Measurements from ENCODE around the gene SPDYE2B. TPM values are rescaled to one million over a fixed set of nuclear protein-coding genes. Genes with fewer than 3 reads are reported as not detected.
A peak's percentile ranks its signal among the peaks of the same experiment; 100 is the strongest.
"Not testable (repeated sequence)": the region's sequence is repeated elsewhere in the genome, so short reads cannot be mapped to it uniquely, and the experiment has no call there.

Gene SPDYE2B
- total and polyA plus RNA-seq, 2 donors (not counting 3 experiments of a cell fraction or from before 2014, with no cell fraction given) = not detected

DNA sequence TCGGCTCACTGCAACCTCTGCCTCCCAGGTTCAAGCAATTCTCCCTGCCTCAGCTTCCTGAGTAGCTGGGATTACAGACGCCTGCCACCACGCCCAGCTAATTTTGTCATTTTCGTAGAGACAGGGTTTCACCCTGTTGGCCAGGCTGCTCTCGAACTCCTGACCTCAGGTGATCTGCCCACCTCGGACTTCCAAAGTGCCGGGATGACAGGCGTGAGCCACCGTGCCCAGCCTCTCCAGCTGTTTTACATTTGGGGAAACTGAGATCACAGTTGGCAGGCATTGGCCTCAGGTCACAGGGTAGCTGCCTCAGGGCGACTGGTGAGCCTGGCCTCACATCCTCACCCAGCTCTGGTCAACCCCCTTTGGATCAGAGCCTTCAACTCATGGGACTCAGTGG is 40.4 kb upstream of the SPDYE2B start:
- DNase-seq (ENCODE audit: low read depth, low spot score); H3K27me3 ChIP-seq (ENCODE audit: control insufficient read depth in 2 of 2, insufficient read depth in 2 of 2, low read length in 2 of 2); FAIRE-seq; H3K79me2 ChIP-seq (ENCODE audit: control insufficient read depth, insufficient read depth, low read length); H3K36me3 ChIP-seq (ENCODE audit: control insufficient read depth in 2 of 2, extremely low read depth in 1 of 2, insufficient read depth in 2 of 2, low read length in 2 of 2); BruUV-seq (replicated peaks); intact Hi-C loops (cut with micrococcal nuclease); dilution Hi-C loops (cut with MboI; ENCODE audit: extremely low pct_ligation_motif_present, low sequenced_read_pairs); H3K27ac ChIP-seq (ENCODE audit: insufficient read depth, low read depth, low read length); H3K4me3 ChIP-seq (replicated peaks in 1 of 3; ENCODE audit: insufficient read depth in 1 of 3, low read depth in 1 of 3, low read length in 3 of 3); H2AFZ ChIP-seq (ENCODE audit: low read depth, low read length); H3K9me1 ChIP-seq (replicated peaks; ENCODE audit: control insufficient read depth, extremely low read depth, insufficient read depth, low read length); H3K9ac ChIP-seq (replicated peaks; ENCODE audit: extremely low read depth, insufficient read depth, low read length); CTCF ChIA-PET; H3K4me2 ChIP-seq (ENCODE audit: insufficient read depth, low read length); H4K20me1 ChIP-seq (replicated peaks; ENCODE audit: control insufficient read depth, extremely low read depth, insufficient read depth, low read length); H3K9me3 ChIP-seq (replicated peaks; ENCODE audit: control insufficient read depth, insufficient read depth, low read length); POLR2A ChIA-PET; H3K4me1 ChIP-seq (ENCODE audit: control insufficient read depth, extremely low read depth, insufficient read depth, low read length): not testable (repeated sequence)

- H3K4me1 ChIP-seq (ENCODE audit: control insufficient read depth, extremely low read depth, insufficient read depth, low read length); BruUV-seq (replicated peaks); H2AFZ ChIP-seq (ENCODE audit: low read depth, low read length); H3K27ac ChIP-seq (ENCODE audit: insufficient read depth, low read depth, low read length); POLR2A ChIA-PET; H3K9me1 ChIP-seq (replicated peaks; ENCODE audit: control insufficient read depth, extremely low read depth, insufficient read depth, low read length); H3K36me3 ChIP-seq (ENCODE audit: control insufficient read depth in 2 of 2, extremely low read depth in 1 of 2, insufficient read depth in 2 of 2, low read length in 2 of 2); CTCF ChIA-PET; H3K4me2 ChIP-seq (ENCODE audit: insufficient read depth, low read length); intact Hi-C loops (cut with micrococcal nuclease); H4K20me1 ChIP-seq (replicated peaks; ENCODE audit: control insufficient read depth, extremely low read depth, insufficient read depth, low read length); FAIRE-seq; H3K9me3 ChIP-seq (replicated peaks; ENCODE audit: control insufficient read depth, insufficient read depth, low read length); dilution Hi-C loops (cut with MboI; ENCODE audit: extremely low pct_ligation_motif_present, low sequenced_read_pairs); DNase-seq (ENCODE audit: low read depth, low spot score); H3K79me2 ChIP-seq (ENCODE audit: control insufficient read depth, insufficient read depth, low read length); H3K27me3 ChIP-seq (ENCODE audit: control insufficient read depth in 2 of 2, insufficient read depth in 2 of 2, low read length in 2 of 2); H3K9ac ChIP-seq (replicated peaks; ENCODE audit: extremely low read depth, insufficient read depth, low read length); H3K4me3 ChIP-seq (replicated peaks in 1 of 3; ENCODE audit: insufficient read depth in 1 of 3, low read depth in 1 of 3, low read length in 3 of 3): not testable (repeated sequence)
Observed at GRCh38 chr7:102610441-102610840, 39.7 kb upstream of the SPDYE2B start.

DNA sequence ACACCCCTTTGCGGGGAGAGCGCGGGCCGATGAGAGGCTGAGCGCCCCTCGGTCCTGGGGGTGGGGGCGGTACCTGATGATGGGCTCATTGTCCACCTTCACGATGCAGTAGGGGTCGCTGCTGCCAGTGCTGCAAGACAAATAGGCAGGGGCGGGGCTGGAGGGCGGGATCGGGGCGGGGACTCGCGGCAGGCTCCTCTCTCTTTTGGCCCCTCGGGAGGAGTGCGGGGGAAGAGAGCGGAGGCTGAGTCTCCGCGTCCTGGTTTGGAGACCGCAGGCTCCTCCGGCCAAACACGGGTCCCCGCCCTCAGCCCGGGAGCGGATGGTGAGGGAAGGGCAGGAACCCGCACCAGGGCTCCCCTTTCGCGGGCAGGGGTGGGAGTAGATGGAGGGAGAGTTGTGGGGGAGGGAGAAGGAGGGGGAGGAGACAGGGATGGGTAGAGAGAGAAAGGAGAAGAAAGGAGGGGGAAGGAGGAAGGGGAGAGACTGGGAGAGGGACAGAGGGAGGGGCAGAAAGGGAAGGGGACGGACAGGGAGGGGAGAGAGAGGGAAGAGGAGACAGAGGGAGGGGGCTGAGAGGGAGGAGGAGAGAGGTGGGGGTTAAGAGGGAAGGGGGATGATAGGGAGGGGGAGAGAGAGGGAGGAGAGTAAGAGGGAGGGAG is 39.0 kb upstream of the SPDYE2B start:
- DNase-seq (ENCODE audit: low read depth, low spot score); H3K27me3 ChIP-seq (ENCODE audit: control insufficient read depth in 2 of 2, insufficient read depth in 2 of 2, low read length in 2 of 2); H3K9me1 ChIP-seq (replicated peaks; ENCODE audit: control insufficient read depth, extremely low read depth, insufficient read depth, low read length); CTCF ChIA-PET; H3K4me3 ChIP-seq (replicated peaks in 1 of 3; ENCODE audit: insufficient read depth in 1 of 3, low read depth in 1 of 3, low read length in 3 of 3); H3K4me1 ChIP-seq (ENCODE audit: control insufficient read depth, extremely low read depth, insufficient read depth, low read length); H3K27ac ChIP-seq (ENCODE audit: insufficient read depth, low read depth, low read length); intact Hi-C loops (cut with micrococcal nuclease); H3K9me3 ChIP-seq (replicated peaks; ENCODE audit: control insufficient read depth, insufficient read depth, low read length); H3K79me2 ChIP-seq (ENCODE audit: control insufficient read depth, insufficient read depth, low read length); H3K9ac ChIP-seq (replicated peaks; ENCODE audit: extremely low read depth, insufficient read depth, low read length); H3K4me2 ChIP-seq (ENCODE audit: insufficient read depth, low read length); H4K20me1 ChIP-seq (replicated peaks; ENCODE audit: control insufficient read depth, extremely low read depth, insufficient read depth, low read length); H2AFZ ChIP-seq (ENCODE audit: low read depth, low read length); POLR2A ChIA-PET; BruUV-seq (replicated peaks); dilution Hi-C loops (cut with MboI; ENCODE audit: extremely low pct_ligation_motif_present, low sequenced_read_pairs); H3K36me3 ChIP-seq (ENCODE audit: control insufficient read depth in 2 of 2, extremely low read depth in 1 of 2, insufficient read depth in 2 of 2, low read length in 2 of 2): not testable (repeated sequence)
- peak; percentile 94 for FAIRE-seq

DNA sequence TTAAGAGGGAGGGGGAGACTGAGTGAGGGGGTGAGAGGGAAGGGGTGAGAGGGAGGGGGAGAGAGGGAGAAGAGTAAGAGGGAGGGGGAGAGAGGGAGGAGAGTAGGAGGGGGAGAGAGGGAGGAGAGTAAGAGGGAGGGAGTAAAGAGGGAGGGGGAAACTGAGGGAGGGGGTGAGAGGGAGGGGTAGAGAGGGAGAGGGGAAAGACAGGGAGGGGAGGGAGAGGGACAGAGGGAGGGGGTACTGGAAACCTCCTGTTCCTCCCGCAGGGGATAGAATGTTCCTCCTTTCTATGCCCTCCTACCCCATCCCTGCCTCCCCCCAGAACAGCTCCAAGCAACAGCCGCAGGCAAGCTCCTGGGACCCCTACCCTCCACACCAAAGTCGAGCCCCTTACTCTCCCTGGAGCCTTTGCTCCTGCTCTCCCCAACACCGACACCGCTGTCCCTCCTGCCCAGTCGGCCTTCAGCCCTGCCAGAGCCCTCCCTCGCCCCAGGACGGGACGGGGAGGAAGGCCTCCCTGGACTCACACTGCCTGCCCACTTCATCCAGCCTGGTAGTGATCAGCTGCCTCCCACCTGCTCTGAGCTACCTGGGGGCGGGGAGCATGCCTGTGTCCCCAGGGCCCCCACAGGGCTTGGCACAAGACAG is 38.3 kb upstream of the SPDYE2B start:
- H3K9ac ChIP-seq (replicated peaks; ENCODE audit: extremely low read depth, insufficient read depth, low read length); H2AFZ ChIP-seq (ENCODE audit: low read depth, low read length); FAIRE-seq; H4K20me1 ChIP-seq (replicated peaks; ENCODE audit: control insufficient read depth, extremely low read depth, insufficient read depth, low read length); intact Hi-C loops (cut with micrococcal nuclease); CTCF ChIA-PET; H3K9me1 ChIP-seq (replicated peaks; ENCODE audit: control insufficient read depth, extremely low read depth, insufficient read depth, low read length); POLR2A ChIA-PET; H3K4me1 ChIP-seq (ENCODE audit: control insufficient read depth, extremely low read depth, insufficient read depth, low read length); H3K79me2 ChIP-seq (ENCODE audit: control insufficient read depth, insufficient read depth, low read length); dilution Hi-C loops (cut with MboI; ENCODE audit: extremely low pct_ligation_motif_present, low sequenced_read_pairs); H3K27ac ChIP-seq (ENCODE audit: insufficient read depth, low read depth, low read length); H3K9me3 ChIP-seq (replicated peaks; ENCODE audit: control insufficient read depth, insufficient read depth, low read length); H3K4me3 ChIP-seq (replicated peaks in 1 of 3; ENCODE audit: insufficient read depth in 1 of 3, low read depth in 1 of 3, low read length in 3 of 3); H3K27me3 ChIP-seq (ENCODE audit: control insufficient read depth in 2 of 2, insufficient read depth in 2 of 2, low read length in 2 of 2); H3K4me2 ChIP-seq (ENCODE audit: insufficient read depth, low read length); H3K36me3 ChIP-seq (ENCODE audit: control insufficient read depth in 2 of 2, extremely low read depth in 1 of 2, insufficient read depth in 2 of 2, low read length in 2 of 2): not testable (repeated sequence)
- TSS peak; percentile 61 for BruUV-seq (replicated peaks)
- peak; percentile 23 for DNase-seq (ENCODE audit: low read depth, low spot score)

Measured in endothelial cell of umbilical vein (primary cell).